ENCODE data around the gene CNTN4. TPM values are rescaled to one million over a fixed set of nuclear protein-coding genes. Genes with fewer than 3 reads are reported as not detected.

Gene CNTN4
- total and polyA plus RNA-seq, 2 experiments from 2014 or later, result 0.91 to 4.0 TPM

- Histone ChIP-seq H3K79me2 (replicated peaks; ENCODE audit: insufficient read depth) (no peaks in the 10 kb centered on the region), H3K4me1 (ENCODE audit: insufficient read depth) (0 out of 2 replicates have a peak, but pooled peaks cover 3% of the 10 kb centered on the region), H3K4me3 (no peak overlapping the region), H3K9me2 (ENCODE audit: insufficient read depth) (no peaks in the 10 kb centered on the region; the same call in 1 of the 2 replicates), H3K36me3 (ENCODE audit: insufficient read depth) (no peaks in the 10 kb centered on the region), H3F3A (replicated peaks; ENCODE audit: low read depth) (no peaks in the 10 kb centered on the region), H3K27ac (ENCODE audit: low read depth) (no peak overlapping the region), H2AFZ (no peak overlapping the region), H3K27me3 (ENCODE audit: insufficient read depth) (no peaks in the 10 kb centered on the region), H3K4me2 (no peak overlapping the region), H4K20me1 (replicated peaks; ENCODE audit: insufficient read depth) (no peaks in the 10 kb centered on the region)
- Mint-ChIP-seq H3K27ac (no peak overlapping the region), H3K36me3 (ENCODE audit: low read depth) (peaks cover 18% of the 10 kb centered on the region), H3K4me1 (no peaks in the 10 kb centered on the region), H3K9me3 (peaks cover 83% of the 10 kb centered on the region), H3K27me3 (ENCODE audit: insufficient read depth, low read depth, poor library complexity) (no peaks in the 10 kb centered on the region), H3K4me3 (no peak overlapping the region)
- TF ChIP-seq CTCF (conservative IDR thresholded peaks at IDR 0.05; ENCODE audit: low read depth in 2 of 2) (no peak), ZNF462 (CRISPR knock-in tag; IDR thresholded peaks at IDR 0.05) (no peak), REST (IDR thresholded peaks at IDR 0.05; ENCODE audit: unreplicated experiment) (no peak), EZH2 (IDR thresholded peaks at IDR 0.05; ENCODE audit: low read depth, unreplicated experiment) (no peak), EZH2phosphoT487 (IDR thresholded peaks at IDR 0.05; ENCODE audit: unreplicated experiment) (no peak), CREB1 (CRISPR knock-in tag; IDR thresholded peaks at IDR 0.05; ENCODE audit: low read depth) (no peak), ETS1 (IDR thresholded peaks at IDR 0.05) (no peak)
- DNase-seq (ENCODE audit: low spot score) (no peak), ATAC-seq (no peak)
Measured at GRCh38 chr3:2205692-2206091, 107.0 kb downstream of the CNTN4 start.

Data from GM23338 (cell line).